ENCODE results near the gene MIA2.

DNA sequence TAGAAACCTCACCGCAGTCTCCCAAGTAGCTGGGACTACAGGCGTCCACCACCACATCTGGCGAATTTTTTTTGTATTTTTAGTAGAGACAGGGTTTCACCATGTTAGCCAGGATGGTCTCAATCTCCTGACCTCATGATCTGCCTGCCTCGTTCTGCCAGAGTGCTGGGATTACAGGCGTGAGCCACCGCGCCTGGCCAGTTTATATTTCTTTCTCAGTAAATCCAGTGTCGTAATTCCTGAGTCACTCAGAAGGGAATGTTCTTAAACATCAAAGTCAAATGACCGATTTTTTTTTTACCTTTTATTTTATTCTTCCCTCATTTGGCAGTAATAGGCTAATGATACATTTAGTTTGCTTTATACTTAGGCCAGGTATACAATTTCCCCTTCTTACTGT, 118.0 kb downstream of the MIA2 start:
- no peak for TF ChIP-seq POLR2A (IDR thresholded peaks at IDR 0.05; ENCODE audit: low read depth, low read length)
- TF ChIP-seq TAF1 (IDR thresholded peaks at IDR 0.05; ENCODE audit: borderline replicate concordance, low read depth, low read length): no peak
- TF ChIP-seq POLR2AphosphoS5 (IDR thresholded peaks at IDR 0.05; ENCODE audit: low read depth, low read length): no peak

Data from GM12892 (cell line).